Measurements from ENCODE around the gene ADAMTS17. TPM values are rescaled to one million over a fixed set of nuclear protein-coding genes. Genes with fewer than 3 reads are reported as not detected.

The ADAMTS17 gene
- total and polyA plus RNA-seq, 3 donors from 2014 or later = 6.8 to 17.8 (median 12.4) TPM

DNA sequence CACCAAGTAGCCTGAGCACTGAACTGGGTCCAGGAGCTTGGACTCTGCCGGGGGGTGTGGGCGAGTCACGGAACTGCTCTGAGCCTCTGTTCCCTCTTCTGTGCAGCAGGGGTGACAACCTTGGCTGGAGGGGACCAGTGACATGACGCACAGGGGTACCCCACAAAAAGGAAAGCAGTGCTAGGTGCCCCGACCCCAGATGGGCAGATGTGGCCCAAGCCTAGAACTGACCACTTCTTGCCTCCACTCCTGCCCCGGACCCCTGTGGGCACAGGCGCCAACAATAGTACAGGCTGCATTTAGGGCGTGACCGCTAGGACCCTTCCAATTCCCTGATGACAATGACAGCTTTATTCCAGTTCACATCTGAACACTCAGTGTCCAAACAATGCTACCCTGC lies 352.7 kb downstream of the ADAMTS17 start:
- Histone ChIP-seq H3K4me1 (no peaks in the 10 kb centered on the region), H3K27ac (no peak overlapping the region), H3K27me3 (no peaks in the 10 kb centered on the region), H3K9me3 (no peaks in the 10 kb centered on the region), H3K36me3 (ENCODE audit: low read depth, missing control alignments) (no peaks in the 10 kb centered on the region), H3K4me3 (no peak overlapping the region)
- 98% methylated on average over 9 of the region's 9 CpGs for WGBS, 2 donors
- TF ChIP-seq, protein P1, sequence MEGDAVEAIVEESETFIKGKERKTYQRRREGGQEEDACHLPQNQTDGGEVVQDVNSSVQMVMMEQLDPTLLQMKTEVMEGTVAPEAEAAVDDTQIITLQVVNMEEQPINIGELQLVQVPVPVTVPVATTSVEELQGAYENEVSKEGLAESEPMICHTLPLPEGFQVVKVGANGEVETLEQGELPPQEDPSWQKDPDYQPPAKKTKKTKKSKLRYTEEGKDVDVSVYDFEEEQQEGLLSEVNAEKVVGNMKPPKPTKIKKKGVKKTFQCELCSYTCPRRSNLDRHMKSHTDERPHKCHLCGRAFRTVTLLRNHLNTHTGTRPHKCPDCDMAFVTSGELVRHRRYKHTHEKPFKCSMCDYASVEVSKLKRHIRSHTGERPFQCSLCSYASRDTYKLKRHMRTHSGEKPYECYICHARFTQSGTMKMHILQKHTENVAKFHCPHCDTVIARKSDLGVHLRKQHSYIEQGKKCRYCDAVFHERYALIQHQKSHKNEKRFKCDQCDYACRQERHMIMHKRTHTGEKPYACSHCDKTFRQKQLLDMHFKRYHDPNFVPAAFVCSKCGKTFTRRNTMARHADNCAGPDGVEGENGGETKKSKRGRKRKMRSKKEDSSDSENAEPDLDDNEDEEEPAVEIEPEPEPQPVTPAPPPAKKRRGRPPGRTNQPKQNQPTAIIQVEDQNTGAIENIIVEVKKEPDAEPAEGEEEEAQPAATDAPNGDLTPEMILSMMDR (IDR thresholded peaks at IDR 0.05) = no peak
- TF ChIP-seq POLR2A (IDR thresholded peaks at IDR 0.05) = no peak
- DNase-seq = no peak
- intact Hi-C loops (cut with DNase I; ENCODE audit: low total_unique reads) = no loop called here

DNA sequence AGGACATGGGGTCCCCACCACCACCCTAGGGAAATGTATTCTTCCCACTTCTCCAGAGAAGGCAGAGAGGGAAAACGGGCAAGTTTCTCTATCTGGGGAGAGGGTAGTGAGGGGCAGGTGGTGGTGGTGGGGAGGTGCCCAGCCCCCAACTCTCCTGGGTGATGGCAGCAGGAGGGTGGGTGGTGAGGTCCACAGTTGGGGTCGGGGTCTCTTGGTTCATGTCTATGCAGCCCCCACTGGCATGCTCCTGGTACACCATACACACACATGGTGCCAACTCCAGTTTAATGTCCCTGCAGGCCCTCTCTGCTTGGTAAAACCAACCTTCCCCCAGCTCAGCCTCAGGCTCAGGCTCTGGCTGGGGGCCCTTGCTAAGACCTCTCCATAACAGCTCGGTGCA lies 354.1 kb downstream of the ADAMTS17 start:
- no peak for DNase-seq
- Histone ChIP-seq H3K27me3 (no peaks in the 10 kb centered on the region), H3K27ac (no peak overlapping the region), H3K36me3 (ENCODE audit: low read depth, missing control alignments) (no peaks in the 10 kb centered on the region), H3K4me3 (no peak overlapping the region), H3K4me1 (no peaks in the 10 kb centered on the region), H3K9me3 (no peaks in the 10 kb centered on the region)
- TF ChIP-seq POLR2A (IDR thresholded peaks at IDR 0.05) = no peak
- TF ChIP-seq, protein P1 (IDR thresholded peaks at IDR 0.05) = no peak
- intact Hi-C loops (cut with DNase I; ENCODE audit: low total_unique reads) = no loop called here
- WGBS, 2 donors = 89 to 92% methylated on average over 2 to 3 of the region's 3 CpGs

DNA sequence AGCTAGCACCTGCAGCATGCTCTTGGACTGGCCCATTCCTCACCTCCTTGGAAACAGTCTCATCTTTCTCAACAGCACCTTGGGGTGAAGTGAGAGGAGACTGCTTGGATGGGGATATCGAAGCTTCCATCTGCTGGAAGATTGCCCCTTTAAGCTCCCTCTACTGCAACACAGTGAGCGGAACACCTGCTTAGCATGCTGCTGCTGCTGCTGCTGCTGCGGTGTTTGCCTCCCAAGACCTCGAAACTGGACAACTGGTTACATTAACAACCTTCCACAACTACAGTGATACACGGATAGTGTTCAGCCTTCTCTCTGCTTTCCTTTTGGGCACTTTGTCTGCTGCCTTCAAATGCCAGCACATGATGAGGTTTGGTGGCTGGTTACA lies 354.7 kb downstream of the ADAMTS17 start:
- Histone ChIP-seq H3K4me3 (no peak overlapping the region), H3K4me1 (no peaks in the 10 kb centered on the region), H3K36me3 (ENCODE audit: low read depth, missing control alignments) (no peaks in the 10 kb centered on the region), H3K27me3 (no peaks in the 10 kb centered on the region), H3K27ac (no peak overlapping the region), H3K9me3 (no peaks in the 10 kb centered on the region)
- DNase-seq = no peak
- intact Hi-C loops (cut with DNase I; ENCODE audit: low total_unique reads) = no loop called here
- WGBS, 2 donors = 74 to 78% methylated on average over 5 of the region's 5 CpGs
- no peak for TF ChIP-seq POLR2A (IDR thresholded peaks at IDR 0.05)
- TF ChIP-seq, protein P1 (IDR thresholded peaks at IDR 0.05) = no peak

DNA sequence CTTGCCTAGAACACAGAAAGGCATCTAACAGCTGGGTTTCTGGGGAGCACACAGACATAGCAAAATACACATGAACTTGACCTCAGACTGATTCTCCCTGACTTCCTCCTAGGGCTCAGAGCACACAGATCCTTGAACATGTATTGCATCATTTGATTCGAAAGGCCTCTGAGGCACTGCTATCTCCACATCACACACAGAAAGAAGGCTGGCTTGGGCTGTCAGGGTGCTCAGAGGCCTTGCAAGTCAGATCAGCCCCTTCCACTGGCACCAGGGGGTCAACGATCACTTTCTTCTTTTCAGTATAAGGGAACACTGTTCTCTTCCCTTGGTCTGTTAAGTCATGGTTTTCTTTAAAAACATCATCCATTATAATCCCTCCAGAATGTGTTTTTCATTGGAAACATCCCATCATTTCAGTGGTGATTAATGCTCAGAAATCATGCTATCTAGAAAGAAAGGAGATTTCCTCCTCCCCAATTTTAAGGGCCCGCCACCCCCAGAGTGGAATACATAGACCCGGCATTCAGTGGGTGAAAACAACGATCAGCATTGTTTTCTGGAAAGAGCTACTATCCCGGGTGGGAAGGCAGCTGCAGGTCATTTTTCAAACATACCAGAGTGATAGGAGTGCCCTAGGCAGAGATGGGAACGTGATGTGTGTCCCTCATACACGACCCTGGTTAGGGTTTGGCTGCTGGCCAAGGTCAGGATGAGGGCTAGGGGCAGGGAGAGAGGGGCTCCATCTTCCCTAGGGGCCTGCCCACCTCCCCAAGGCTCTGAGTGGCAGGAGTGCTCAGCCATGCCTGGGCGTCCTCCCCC lies 355.3 kb downstream of the ADAMTS17 start:
- intact Hi-C loops (cut with DNase I; ENCODE audit: low total_unique reads) = no loop called here

More for the DNA sequence above, 355.3 kb downstream of the ADAMTS17 start:
- Histone ChIP-seq H3K36me3 (ENCODE audit: low read depth, missing control alignments) (no peaks in the 10 kb centered on the region), H3K9me3 (no peaks in the 10 kb centered on the region), H3K4me1 (no peaks in the 10 kb centered on the region), H3K27ac (no peak overlapping the region), H3K27me3 (no peaks in the 10 kb centered on the region), H3K4me3 (no peak overlapping the region)
- TF ChIP-seq, protein P1 (IDR thresholded peaks at IDR 0.05) = no peak
- TF ChIP-seq POLR2A (IDR thresholded peaks at IDR 0.05) = no peak
- no peak for DNase-seq
- WGBS, 2 donors = 59 to 71% methylated on average over 7 to 9 of the region's 9 CpGs

Data from testis (tissue), 3 donors.